Uterus (tissue), 2 donors: ENCODE results near the gene REELD1.

Source experiments
- POLR2A ChIP-seq, 2 donors: fragments of 450-650 bp; IDR thresholded peaks; one replicate each; pipeline ENCODE4 v1.6.1; 2016; ENCODE audit warnings: antibody characterized with exemption in 2 of 2, mild to moderate bottlenecking in 1 of 2, moderate library complexity in 1 of 2
- TF ChIP-seq, protein P1 (sequence below), 4 experiments: fragments of 200-600 bp in 2 of 4; fragments of 450-650 bp in 2 of 4; sonication (generic) in 2 of 4; IDR thresholded peaks; one replicate each; pipeline ENCODE4 v1.5.1; 2016 to 2019; ENCODE audit warnings: antibody characterized with exemption in 4 of 4, mild to moderate bottlenecking in 2 of 4, moderate library complexity in 1 of 4

GRCh38 chr4:146243141-146243882 is 29.0 kb downstream of the REELD1 start:
- TF ChIP-seq, protein P1, sequence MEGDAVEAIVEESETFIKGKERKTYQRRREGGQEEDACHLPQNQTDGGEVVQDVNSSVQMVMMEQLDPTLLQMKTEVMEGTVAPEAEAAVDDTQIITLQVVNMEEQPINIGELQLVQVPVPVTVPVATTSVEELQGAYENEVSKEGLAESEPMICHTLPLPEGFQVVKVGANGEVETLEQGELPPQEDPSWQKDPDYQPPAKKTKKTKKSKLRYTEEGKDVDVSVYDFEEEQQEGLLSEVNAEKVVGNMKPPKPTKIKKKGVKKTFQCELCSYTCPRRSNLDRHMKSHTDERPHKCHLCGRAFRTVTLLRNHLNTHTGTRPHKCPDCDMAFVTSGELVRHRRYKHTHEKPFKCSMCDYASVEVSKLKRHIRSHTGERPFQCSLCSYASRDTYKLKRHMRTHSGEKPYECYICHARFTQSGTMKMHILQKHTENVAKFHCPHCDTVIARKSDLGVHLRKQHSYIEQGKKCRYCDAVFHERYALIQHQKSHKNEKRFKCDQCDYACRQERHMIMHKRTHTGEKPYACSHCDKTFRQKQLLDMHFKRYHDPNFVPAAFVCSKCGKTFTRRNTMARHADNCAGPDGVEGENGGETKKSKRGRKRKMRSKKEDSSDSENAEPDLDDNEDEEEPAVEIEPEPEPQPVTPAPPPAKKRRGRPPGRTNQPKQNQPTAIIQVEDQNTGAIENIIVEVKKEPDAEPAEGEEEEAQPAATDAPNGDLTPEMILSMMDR (IDR thresholded peaks at IDR 0.05), result peak in 1 of 4 experiments; percentile 10
- TF ChIP-seq POLR2A (IDR thresholded peaks at IDR 0.05), result no peak
